ENCODE measurements around the gene PCBD2. TPM values are rescaled to one million over a fixed set of nuclear protein-coding genes. Genes with fewer than 3 reads are reported as not detected.
"Not testable (repeated sequence)": the region's sequence is repeated elsewhere in the genome, so short reads cannot be mapped to it uniquely, and the experiment has no call there.

The PCBD2 gene
- polyA plus RNA-seq, 4 donors: 9.2 to 14.1 (median 11.6) TPM

- no peak for DNase-seq (ENCODE audit: low read depth in 4 of 4, low spot score in 3 of 4)
Measured at GRCh38 chr5:134997015-134997414, 92.1 kb downstream of the PCBD2 start.

GRCh38 chr5:134998068-134998467, 93.1 kb downstream of the PCBD2 start:
- DNase-seq (ENCODE audit: low read depth in 4 of 4, low spot score in 3 of 4): not testable (repeated sequence)

- no peak for DNase-seq (ENCODE audit: low read depth in 4 of 4, low spot score in 3 of 4)
Measured at GRCh38 chr5:135004376-135004775, 99.4 kb downstream of the PCBD2 start.

GRCh38 chr5:135005076-135005475, 100.1 kb downstream of the PCBD2 start:
- DNase-seq (ENCODE audit: low read depth in 4 of 4, low spot score in 3 of 4): no peak

- no peak for DNase-seq (ENCODE audit: low read depth in 4 of 4, low spot score in 3 of 4)
Measured at GRCh38 chr5:135007305-135007704, 102.4 kb downstream of the PCBD2 start.

GRCh38 chr5:135007749-135008363, 102.9 kb downstream of the PCBD2 start:
- no peak for DNase-seq (ENCODE audit: low read depth in 4 of 4, low spot score in 3 of 4)

- DNase-seq (ENCODE audit: low read depth in 4 of 4, low spot score in 3 of 4): no peak
Measured at GRCh38 chr5:135008556-135008955, 103.6 kb downstream of the PCBD2 start.

- DNase-seq (ENCODE audit: low read depth in 4 of 4, low spot score in 3 of 4): no peak
Measured at GRCh38 chr5:135008981-135009735, 104.2 kb downstream of the PCBD2 start.

GRCh38 chr5:135009736-135010501, 105.0 kb downstream of the PCBD2 start:
- no peak for DNase-seq (ENCODE audit: low read depth in 4 of 4, low spot score in 3 of 4)

- no peak for DNase-seq (ENCODE audit: low read depth in 4 of 4, low spot score in 3 of 4)
Measured at GRCh38 chr5:135010502-135011354, 105.8 kb downstream of the PCBD2 start.

- no peak for DNase-seq (ENCODE audit: low read depth in 4 of 4, low spot score in 3 of 4)
Measured at GRCh38 chr5:135011355-135012032, 106.6 kb downstream of the PCBD2 start.

- DNase-seq (ENCODE audit: low read depth in 4 of 4, low spot score in 3 of 4): no peak
Measured at GRCh38 chr5:135012033-135012588, 107.2 kb downstream of the PCBD2 start.

Other genes starting within 250 kb of the PCBD2 start
- gene CAMLG, start 166.6 kb upstream of the PCBD2 start, polyA plus RNA-seq (ENCODE audit: insufficient read length in 4 of 4): 10 to 100 TPM; 67.6 to 86.4 (median 72.2) TPM
- gene DDX46, start 146.4 kb upstream of the PCBD2 start, polyA plus RNA-seq (ENCODE audit: insufficient read length in 4 of 4): 10 to 100 TPM; 65.2 to 77.7 (median 75.0) TPM
- gene C5orf24, start 59.2 kb upstream of the PCBD2 start, polyA plus RNA-seq (ENCODE audit: insufficient read length in 4 of 4): 100 to 1,000 TPM in 3 of 4 donors, 10 to 100 TPM in 1; 99.0 to 131 (median 125) TPM
- 10 to 100 TPM; 80.1 to 98.4 (median 95.5) TPM for gene TXNDC15, start 30.8 kb upstream of the PCBD2 start, polyA plus RNA-seq (ENCODE audit: insufficient read length in 4 of 4)
- gene CATSPER3, start 62.8 kb downstream of the PCBD2 start, polyA plus RNA-seq (ENCODE audit: insufficient read length in 4 of 4): 1 to 10 TPM in 3 of 4 donors, under 1 TPM in 1; 0.58 to 1.5 (median 1.2) TPM
- gene PITX1, start 129.1 kb downstream of the PCBD2 start, polyA plus RNA-seq (ENCODE audit: insufficient read length in 4 of 4): under 1 TPM in 1 of 4 donors, not detected in 3; 0.05 TPM

All from right renal pelvis (tissue), 4 donors.